Measurements from ENCODE around the gene ARVCF. TPM values are rescaled to one million over a fixed set of nuclear protein-coding genes. Genes with fewer than 3 reads are reported as not detected.
A peak's percentile ranks its signal among the peaks of the same experiment; 100 is the strongest.

Gene ARVCF
- total and polyA plus RNA-seq, 9 of the 15 experiments (the other 6 are each of a cell fraction or from before 2014, with no cell fraction given), result 0.03 to 97.4 (median 15.6) TPM

- TF ChIP-seq PBX2 (CRISPR knock-in tag; IDR thresholded peaks at IDR 0.05; ENCODE audit: low read depth), result no peak
- TF ChIP-seq PBX2 (tag; conservative IDR thresholded peaks at IDR 0.05; ENCODE audit: low read depth), result peak; percentile 78
- TF ChIP-seq HNRNPUL1 (IDR thresholded peaks at IDR 0.05; ENCODE audit: low read length), result no peak
- no peak for TF ChIP-seq MEIS2 (IDR thresholded peaks at IDR 0.05; ENCODE audit: partially characterized antibody)
- TF ChIP-seq GTF2A2 (tag; IDR thresholded peaks at IDR 0.05), result no peak
- TF ChIP-seq ATF1 (CRISPR knock-in tag; IDR thresholded peaks at IDR 0.05), result no peak
- no peak; the same call in 1 of the 2 replicates for TF ChIP-seq ATF1 (tag; IDR thresholded peaks at IDR 0.05)
- no peak; the same call in 1 of the 2 replicates for TF ChIP-seq JUND (IDR thresholded peaks at IDR 0.05; ENCODE audit: borderline replicate concordance, low read depth, low read length)
- no peak; the same call in 2 of the 3 replicates for TF ChIP-seq JUND (tag; IDR thresholded peaks at IDR 0.05; ENCODE audit: borderline replicate concordance, low read depth, low read length)
- no peak for TF ChIP-seq NFRKB (IDR thresholded peaks at IDR 0.05; ENCODE audit: low read depth)
- no peak for TF ChIP-seq E4F1 (CRISPR knock-in tag; IDR thresholded peaks at IDR 0.05; ENCODE audit: borderline replicate concordance)
- no peak for TF ChIP-seq PCBP1 (IDR thresholded peaks at IDR 0.05; ENCODE audit: low read depth, low read length, poor library complexity, severe bottlenecking)
- TF ChIP-seq CHAMP1 (IDR thresholded peaks at IDR 0.05), result no peak
- TF ChIP-seq MXD1 (CRISPR knock-in tag; IDR thresholded peaks at IDR 0.05; ENCODE audit: borderline replicate concordance, poor library complexity, severe bottlenecking), result no peak
- TF ChIP-seq CCAR2 (IDR thresholded peaks at IDR 0.05; ENCODE audit: low read depth, low read length), result no peak
Observed at GRCh38 chr22:20020533-20021195, 4.0 kb upstream of the ARVCF start, which contains the start of gene TANGO2 (continued).

All from K562 (cell line).